H1 (cell line): Measurements from ENCODE around the gene RPP30. TPM values are rescaled to one million over a fixed set of nuclear protein-coding genes. Genes with fewer than 3 reads are reported as not detected.
A peak's percentile ranks its signal among the peaks of the same experiment; 100 is the strongest.

Source experiments
- CTCF ChIA-PET: fragments of 300-600 bp; sonication (Branson Sonifier 250); formaldehyde crosslinking; loops from one replicate; lab custom pipeline; 2021; ENCODE audit not compliant: partially characterized antibody; lab: Charles Lee
- POLR2A ChIA-PET: fragments of 300-600 bp; sonication (Branson Sonifier 250); formaldehyde crosslinking; loops from one replicate; lab custom pipeline; 2021; ENCODE audit warnings: inconsistent platforms; ENCODE audit not compliant: partially characterized antibody; lab: Charles Lee
- DNase-seq, 2 experiments: peaks; one replicate each; pipeline versions ENCODE4 v3.0.0 to v3.0.0-alpha.2; 2010 to 2022; ENCODE audit warnings: low spot score in 2 of 2, low read depth in 1 of 2, mixed read lengths in 1 of 2
- FAIRE-seq: peaks from 2 replicates; lab custom pipeline; 2011; peaks lifted over from hg19 to GRCh38; lab: Jason Lieb, UNC
- H2AFZ ChIP-seq: 2 replicates; pipeline ENCODE4 v1.8.1; 2012; ENCODE audit warnings: low read length, inconsistent platforms
- H2AK5ac ChIP-seq: 2 replicates; pipeline ENCODE4 v1.6.1; 2013; ENCODE audit warnings: low read depth, low read length
- H2BK120ac ChIP-seq: replicated peaks from 2 replicates; pipeline ENCODE3; 2013; ENCODE audit warnings: low read depth, low read length, inconsistent platforms
- H2BK12ac ChIP-seq: 2 replicates; pipeline ENCODE4 v1.6.1; 2013; ENCODE audit warnings: low read depth, low read length
- H2BK15ac ChIP-seq: 2 replicates; pipeline ENCODE4 v1.6.1; 2013; ENCODE audit warnings: low read length
- H2BK20ac ChIP-seq: 2 replicates; pipeline ENCODE4 v1.6.1; 2013; ENCODE audit warnings: low read length
- H2BK5ac ChIP-seq: 2 replicates; pipeline ENCODE4 v1.6.1; 2013; ENCODE audit warnings: low read depth, low read length
- H3K14ac ChIP-seq: 2 replicates; pipeline ENCODE4 v1.6.1; 2013; ENCODE audit warnings: inconsistent platforms; ENCODE audit not compliant: insufficient read length
- H3K18ac ChIP-seq: 2 replicates; pipeline ENCODE4 v1.6.1; 2013; ENCODE audit warnings: low read length; ENCODE audit errors: extremely low read depth
- H3K23ac ChIP-seq: 2 replicates; pipeline ENCODE4 v1.6.1; 2013; ENCODE audit warnings: inconsistent platforms; ENCODE audit not compliant: insufficient read length
- H3K23me2 ChIP-seq: 2 replicates; pipeline ENCODE4 v1.6.1; 2013; ENCODE audit warnings: low read depth, low read length
- H3K27ac ChIP-seq: 2 replicates; pipeline ENCODE4 v1.6.1; 2011; ENCODE audit warnings: low read depth, low read length, inconsistent platforms
- H3K27me3 ChIP-seq, 4 experiments: replicated peaks in 1 of 4; 1 replicate in 1 of 4; 2 replicates in 3 of 4; pipeline versions ENCODE4 v1.6.1 to v1.8.1; 2011 to 2013; ENCODE audit warnings: low read length in 3 of 4, mild to moderate bottlenecking in 3 of 4, inconsistent platforms in 2 of 4, mixed read lengths in 2 of 4, moderate library complexity in 1 of 4; ENCODE audit not compliant: control insufficient read depth in 3 of 4, insufficient read depth in 3 of 4; ENCODE audit errors: extremely low read depth in 1 of 4
- H3K36me3 ChIP-seq, 4 experiments: 2 replicates each; pipeline versions ENCODE4 v1.6.1 to v1.8.1; 2011 to 2013; ENCODE audit warnings: mild to moderate bottlenecking in 4 of 4, low read length in 3 of 4, moderate library complexity in 2 of 4, control low read depth in 1 of 4, inconsistent platforms in 1 of 4; ENCODE audit not compliant: insufficient read depth in 4 of 4, control insufficient read depth in 2 of 4
- H3K4ac ChIP-seq: replicated peaks from 2 replicates; pipeline ENCODE3; 2013; ENCODE audit warnings: low read length, low read depth, mixed read lengths, inconsistent platforms; ENCODE audit not compliant: insufficient read length
- H3K4me1 ChIP-seq, 4 experiments: replicated peaks in 1 of 4; 1 replicate in 1 of 4; 2 replicates in 3 of 4; pipeline versions ENCODE4 v1.6.1 to v1.8.1; 2011 to 2013; ENCODE audit warnings: low read length in 3 of 4, inconsistent platforms in 2 of 4, mixed read lengths in 1 of 4; ENCODE audit not compliant: insufficient read depth in 4 of 4, control insufficient read depth in 3 of 4
- H3K4me2 ChIP-seq, 2 experiments: 2 replicates each; pipeline versions ENCODE4 v1.6.1 to v1.8.1; 2011 to 2013; ENCODE audit warnings: low read depth in 2 of 2, low read length in 2 of 2, control low read depth in 1 of 2, inconsistent platforms in 1 of 2, mild to moderate bottlenecking in 1 of 2; ENCODE audit not compliant: insufficient read depth in 1 of 2
- H3K4me3 ChIP-seq, 4 experiments: fragments of 200-600, 300-600 bp in 1 of 4; sonication (generic), shearing (Covaris generic), sonication (Bioruptor Twin) in 1 of 4; 2 replicates each; pipeline versions ENCODE4 v1.5.1 to v1.8.1; 2011 to 2016; ENCODE audit warnings: low read length in 4 of 4, low read depth in 3 of 4, control low read depth in 2 of 4, inconsistent platforms in 2 of 4, mild to moderate bottlenecking in 2 of 4, mixed read lengths in 1 of 4, moderate library complexity in 1 of 4; ENCODE audit not compliant: insufficient read depth in 2 of 4; ENCODE audit errors: extremely low read depth in 1 of 4
- H3K56ac ChIP-seq: replicated peaks from 2 replicates; pipeline ENCODE3; 2013; ENCODE audit warnings: low read depth, mild to moderate bottlenecking, mixed read lengths, low read length, inconsistent platforms; ENCODE audit not compliant: insufficient read length
- H3K79me1 ChIP-seq: 2 replicates; pipeline ENCODE4 v1.6.1; 2013; ENCODE audit warnings: low read depth, low read length, control low read depth
- H3K79me2 ChIP-seq, 2 experiments: 2 replicates each; pipeline versions ENCODE4 v1.6.1 to v1.8.1; 2012 to 2013; ENCODE audit warnings: low read length in 2 of 2, mild to moderate bottlenecking in 2 of 2, inconsistent platforms in 1 of 2; ENCODE audit not compliant: insufficient read depth in 2 of 2, control insufficient read depth in 1 of 2
- H3K9ac ChIP-seq, 4 experiments: replicated peaks in 1 of 4; 1 replicate in 1 of 4; 2 replicates in 3 of 4; pipeline versions ENCODE4 v1.6.1 to v1.8.1; 2011 to 2013; ENCODE audit warnings: low read depth in 3 of 4, low read length in 3 of 4, control low read depth in 2 of 4, mild to moderate bottlenecking in 2 of 4, moderate library complexity in 2 of 4, inconsistent platforms in 1 of 4; ENCODE audit errors: extremely low read depth in 1 of 4
- H3K9me3 ChIP-seq, 2 experiments: 2 replicates each; pipeline versions ENCODE4 v1.6.1 to v1.8.1; 2012 to 2013; ENCODE audit warnings: mild to moderate bottlenecking in 2 of 2, moderate library complexity in 2 of 2, control low read depth in 1 of 2, inconsistent platforms in 1 of 2, low read depth in 1 of 2, low read length in 1 of 2, mixed read lengths in 1 of 2; ENCODE audit not compliant: insufficient read depth in 2 of 2
- H4K20me1 ChIP-seq, 2 experiments: replicated peaks in 1 of 2; 2 replicates each; pipeline versions ENCODE3 to v1.8.1; 2011 to 2013; ENCODE audit warnings: inconsistent platforms in 2 of 2, low read length in 2 of 2, mild to moderate bottlenecking in 1 of 2; ENCODE audit not compliant: insufficient read depth in 2 of 2, control insufficient read depth in 1 of 2
- H4K5ac ChIP-seq: 2 replicates; pipeline ENCODE4 v1.6.1; 2013; ENCODE audit warnings: low read length, low read depth, mixed read lengths, inconsistent platforms; ENCODE audit not compliant: insufficient read length
- H4K8ac ChIP-seq: 2 replicates; pipeline ENCODE4 v1.8.0; 2013; ENCODE audit warnings: mild to moderate bottlenecking, moderate library complexity, low read length, inconsistent platforms; ENCODE audit not compliant: insufficient read depth; ENCODE audit errors: extremely low read depth
- H4K91ac ChIP-seq: replicated peaks from 2 replicates; pipeline ENCODE3; 2013; ENCODE audit warnings: low read length, mixed read lengths, inconsistent platforms; ENCODE audit not compliant: insufficient read length
- ATF3 ChIP-seq: IDR thresholded peaks from 2 replicates; pipeline ENCODE4 v1.6.1; 2011; ENCODE audit warnings: low read depth, mild to moderate bottlenecking, low read length; ENCODE audit not compliant: insufficient read depth
- BACH1 ChIP-seq: IDR thresholded peaks from 2 replicates; pipeline ENCODE4 v1.6.1; 2012; ENCODE audit warnings: low read length, improper control_type of control experiment
- CBX5 ChIP-seq: fragments of 300-800, 300-1000 bp; sonication (generic); IDR thresholded peaks from 2 replicates; pipeline ENCODE4 v1.7.1; 2016; ENCODE audit warnings: antibody characterized with exemption, low read length, low read depth
- HDAC2 ChIP-seq, 2 experiments: fragments of 300-600 bp in 1 of 2; sonication (generic) in 1 of 2; IDR thresholded peaks; 2 replicates each; pipeline ENCODE4 v1.6.1; 2011 to 2012; ENCODE audit warnings: low read depth in 2 of 2, low read length in 2 of 2, mild to moderate bottlenecking in 2 of 2, moderate library complexity in 2 of 2, borderline replicate concordance in 1 of 2, inconsistent platforms in 1 of 2
- KDM1A ChIP-seq: fragments of 200-600, 300-600 bp; sonication (generic); IDR thresholded peaks from 2 replicates; pipeline ENCODE4 v1.7.1; 2016; ENCODE audit warnings: mild to moderate bottlenecking, low read length, borderline replicate concordance
- KDM4A ChIP-seq: IDR thresholded peaks from one replicate; pipeline ENCODE4 v1.7.1; 2012; ENCODE audit warnings: low read depth, mild to moderate bottlenecking, moderate library complexity, low read length, inconsistent platforms; ENCODE audit not compliant: severe bottlenecking
- KDM5A ChIP-seq: fragments of 200-600 bp; IDR thresholded peaks from 2 replicates; pipeline ENCODE4 v1.7.1; 2012; ENCODE audit warnings: mild to moderate bottlenecking, low read length, inconsistent platforms, mixed read lengths
- POLR2AphosphoS5 ChIP-seq: IDR thresholded peaks from 2 replicates; pipeline ENCODE4 v1.6.1; 2011; ENCODE audit warnings: low read depth, low read length
- SP4 ChIP-seq: IDR thresholded peaks from 2 replicates; pipeline ENCODE4 v1.6.1; 2012; ENCODE audit warnings: low read length, inconsistent platforms
- SRF ChIP-seq: IDR thresholded peaks from 2 replicates; pipeline ENCODE4 v1.6.1; 2011; ENCODE audit warnings: mild to moderate bottlenecking, low read depth, low read length, moderate library complexity
- TBP ChIP-seq: IDR thresholded peaks from 2 replicates; pipeline ENCODE4 v1.6.1; 2011; ENCODE audit warnings: low read depth, low read length, improper control_type of control experiment
- TCF12 ChIP-seq: IDR thresholded peaks from 2 replicates; pipeline ENCODE4 v1.6.1; 2011; ENCODE audit warnings: low read depth, mild to moderate bottlenecking, low read length
- YY1 ChIP-seq: IDR thresholded peaks from 2 replicates; pipeline ENCODE4 v1.6.1; 2011; ENCODE audit warnings: low read depth, mild to moderate bottlenecking, low read length
- WGBS, 2 experiments: shearing (Covaris generic) in 1 of 2; methylation state at CpG; one replicate each; pipeline versions ENCODE4 v1.1.6 to v1.1.7; 2013 to 2015; ENCODE audit warnings: low lambda C conversion rate in 2 of 2, mixed read lengths in 2 of 2, inconsistent platforms in 1 of 2, low coverage in 1 of 2, missing lambda C conversion rate in 1 of 2; ENCODE audit not compliant: insufficient replicate concordance in 2 of 2, insufficient coverage in 1 of 2, insufficient read length in 1 of 2; ENCODE audit errors: extremely low coverage in 1 of 2, missing lambda C conversion rate in 1 of 2; 5-methylcytosine and 5-hydroxymethylcytosine counted together
- polyA plus RNA-seq, 7 experiments: library from polyadenylated mRNA; depleted of rRNA in 3 of 7; stranded (reverse) in 5 of 7; unstranded in 2 of 7; fragments of >200 nt in 5 of 7; fragments of 200-250 nt in 2 of 7; gene quantifications; 1 replicate in 5 of 7; 2 replicates in 1 of 7; 4 replicates in 1 of 7; pipeline versions ENCODE4 v1.2.1 to v1.2.3, GENCODE V29; 2011 to 2013; ENCODE audit warnings: missing spikeins in 2 of 7, mixed read lengths in 2 of 7
- total RNA-seq: library from RNA; stranded (reverse); fragmentation: NEBNext Ultra II Directional; extraction: Animal tissue kit (Norgen Biotek cat#: 25700); gene quantifications from 2 replicates; pipeline ENCODE4 v1.2.1, GENCODE V29; 2021

Gene RPP30
- total and polyA plus RNA-seq, 2 of the 8 experiments (the other 6 are each of a cell fraction or from before 2014, with no cell fraction given) = 38.9 to 79.7 TPM

GRCh38 chr10:90937645-90938258 lies 66.0 kb downstream of the RPP30 start:
- Histone ChIP-seq H3K27me3 (peaks cover 18 to 66% (median 51%) of the 10 kb centered on the region in 4 experiments), H4K8ac (no peak overlapping the region), H3K56ac (no peak overlapping the region), H3K9me3 (no peaks in the 10 kb centered on the region), H3K18ac (no peak overlapping the region), H4K91ac (no peak overlapping the region), H3K36me3 (no peaks in the 10 kb centered on the region), H2BK5ac (no peak overlapping the region), H2BK20ac (no peak overlapping the region), H2AK5ac (no peak overlapping the region), H3K4me2 (no peak overlapping the region), H2BK15ac (no peak overlapping the region), H3K4ac (no peak overlapping the region), H2BK120ac (no peak overlapping the region), H3K4me1 (no peaks in the 10 kb centered on the region), H3K4me3 (no peak overlapping the region), H3K27ac (no peak overlapping the region), H3K79me2 (no peaks in the 10 kb centered on the region), H4K20me1 (no peaks in the 10 kb centered on the region), H2AFZ (no peak overlapping the region), H3K9ac (no peak overlapping the region), H3K23me2 (no peaks in the 10 kb centered on the region), H4K5ac (no peak overlapping the region), H2BK12ac (0 out of 2 replicates have a peak overlapping the region, but pooled peaks have one; percentile 10), H3K79me1 (no peaks in the 10 kb centered on the region), H3K23ac (no peak overlapping the region), H3K14ac (no peak overlapping the region)
- DNase-seq (no peak), FAIRE-seq (no peak)
- 78% methylated on average over 8 of the region's 8 CpGs; no CpG with 5 or more reads in 1 of the 2 experiments for WGBS, 2 experiments
- ChIA-PET POLR2A (interaction anchor here (1.5 kb wide), 1 partner anchor 11 kb away, joined by 4 read pairs; no protein-coding TSS in a partner anchor), CTCF (interaction anchor here (0.9 to 1.4 kb wide), 2 partner anchors 12 to 31 kb away, joined by 3 to 6 read pairs; no protein-coding TSS in a partner anchor)
- TF ChIP-seq TBP (no peak), TCF12 (no peak), POLR2AphosphoS5 (no peak), KDM4A (no peak), SRF (no peak), YY1 (no peak), CBX5 (no peak), ATF3 (no peak), BACH1 (no peak), SP4 (no peak), KDM5A (no peak), HDAC2 (IDR thresholded peaks at IDR 0.05; ENCODE audit: borderline replicate concordance in 1 of 2, low read depth in 2 of 2, low read length in 2 of 2) (no peak), KDM1A (no peak)
